Right renal cortex interstitium (tissue), 3 donors: ENCODE data around the gene ASB8. TPM values are rescaled to one million over a fixed set of nuclear protein-coding genes. Genes with fewer than 3 reads are reported as not detected.
A peak's percentile ranks its signal among the peaks of the same experiment; 100 is the strongest.

Experiments
- DNase-seq, 3 donors: peaks; one replicate each; pipeline ENCODE4 v3.0.0-alpha.2; 2013; ENCODE audit warnings: low read depth in 3 of 3, low spot score in 2 of 3
- polyA plus RNA-seq, 3 donors: library from polyadenylated mRNA; unstranded; fragments of 120-200 nt; gene quantifications; one replicate each; pipeline ENCODE4 v1.2.1, GENCODE V29; 2013; ENCODE audit not compliant: insufficient read length in 3 of 3

Gene ASB8
- polyA plus RNA-seq, 3 donors: 40.6 to 41.7 (median 41.0) TPM

- no peak for DNase-seq
Measured at GRCh38 chr12:48109424-48109823, 47.9 kb downstream of the ASB8 start.

- no peak for DNase-seq
Measured at GRCh38 chr12:48106681-48107613, 50.4 kb downstream of the ASB8 start.

- DNase-seq: peak; percentile 82 to 88 (median 88)
Measured at GRCh38 chr12:48105867-48106680, 51.2 kb downstream of the ASB8 start, which contains the start of gene SENP1. TSS of gene SENP1 (minus strand) at chr12:48106079. CDS start at chr12:48101472, 4,607 bp downstream.

GRCh38 chr12:48105321-48105866 is 51.9 kb downstream of the ASB8 start:
- peak; percentile 15 to 36 (median 24) for DNase-seq

DNA sequence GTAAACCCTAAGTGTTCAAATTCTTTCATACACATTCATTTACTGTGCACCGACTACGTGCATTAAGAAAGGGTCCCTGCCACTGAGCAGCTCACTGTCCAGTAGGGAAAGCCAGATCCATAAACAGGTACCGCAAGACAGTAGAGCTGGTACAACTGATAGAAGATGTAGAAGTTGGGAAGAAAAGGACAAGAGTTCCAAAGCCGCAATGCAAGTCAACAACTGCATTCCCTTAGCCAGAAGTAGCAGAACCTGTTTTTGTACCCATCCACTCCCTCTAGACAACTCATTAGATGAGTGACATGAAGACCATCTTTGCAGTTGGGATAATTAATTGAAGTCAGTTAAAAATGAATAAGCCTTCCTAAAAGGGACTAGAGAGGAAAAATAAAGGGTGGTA is 52.8 kb downstream of the ASB8 start:
- no peak for DNase-seq

Other genes starting within 250 kb of the ASB8 start
- 100 to 1,000 TPM; 131 to 146 (median 136) TPM for gene TMEM106C, start 193.9 kb downstream of the ASB8 start, polyA plus RNA-seq
- 10 to 100 TPM; 30.9 to 43.8 (median 34.9) TPM for gene COL2A1, start 153.0 kb downstream of the ASB8 start, polyA plus RNA-seq
- gene SENP1, start 51.4 kb downstream of the ASB8 start, polyA plus RNA-seq: 10 to 100 TPM; 27.2 to 29.1 (median 27.7) TPM
- 100 to 1,000 TPM; 106 to 114 (median 111) TPM for gene PFKM, start 38.2 kb downstream of the ASB8 start, polyA plus RNA-seq
- under 1 TPM; 0.24 to 0.57 (median 0.31) TPM for gene CCDC184, start 26.1 kb upstream of the ASB8 start, polyA plus RNA-seq
- gene OR10AD1, start 45.8 kb upstream of the ASB8 start, polyA plus RNA-seq: under 1 TPM; 0.10 to 0.40 (median 0.36) TPM
- 10 to 100 TPM; 24.2 to 26.5 (median 25.9) TPM for gene ZNF641, start 193.4 kb upstream of the ASB8 start, polyA plus RNA-seq